B cell (primary cell): Measurements from ENCODE around the gene MAP3K7. TPM values are rescaled to one million over a fixed set of nuclear protein-coding genes. Genes with fewer than 3 reads are reported as not detected.

Experiments used
- ATAC-seq: fragments of 200-7000 bp; cut with Tn5 transposase; one replicate; pipeline ENCODE4 v1.10.0; 2021; ENCODE audit warnings: low read depth, mild to moderate bottlenecking, moderate number of reproducible peaks, moderate library complexity
- CTCF ChIA-PET: fragments of 350-600 bp; sonication (Branson Sonifier 250); formaldehyde crosslinking; loops from one replicate; lab custom pipeline; 2021; ENCODE audit warnings: antibody characterized with exemption, inconsistent platforms; lab: Charles Lee
- POLR2A ChIA-PET: fragments of 350-600 bp; sonication (Branson Sonifier 250); formaldehyde crosslinking; loops from one replicate; lab custom pipeline; 2021; ENCODE audit warnings: antibody characterized with exemption; lab: Charles Lee
- DNase-seq: peaks from one replicate; pipeline ENCODE4 v3.0.0; 2013
- H2AFZ ChIP-seq: 2 replicates; pipeline ENCODE4 v1.6.1; 2012; ENCODE audit warnings: mild to moderate bottlenecking, low read depth, low read length; ENCODE audit not compliant: insufficient read depth, poor library complexity, severe bottlenecking
- H3K27ac ChIP-seq, 2 donors: 1 replicate in 1 of 2; 2 replicates in 1 of 2; pipeline ENCODE4 v1.5.1; 2012 to 2013; ENCODE audit warnings: low read length in 2 of 2, mild to moderate bottlenecking in 2 of 2, moderate library complexity in 1 of 2
- H3K27me3 ChIP-seq, 4 experiments: fragments of 200-600 bp in 1 of 4; sonication (generic) in 1 of 4; replicated peaks in 1 of 4; 1 replicate in 2 of 4; 2 replicates in 2 of 4; pipeline versions ENCODE4 v1.6.1 to v1.7.0; 2013 to 2016; ENCODE audit warnings: low read length in 3 of 4, mild to moderate bottlenecking in 2 of 4, mixed read lengths in 1 of 4, moderate library complexity in 1 of 4; ENCODE audit not compliant: insufficient read depth in 4 of 4, control insufficient read depth in 3 of 4; ENCODE audit errors: control extremely low read depth in 1 of 4
- H3K36me3 ChIP-seq, 2 experiments: replicated peaks in 1 of 2; 1 replicate in 1 of 2; 2 replicates in 1 of 2; pipeline versions ENCODE4 v1.6.1 to v1.7.1; 2013; ENCODE audit warnings: low read length in 1 of 2; ENCODE audit not compliant: insufficient read depth in 2 of 2, control insufficient read depth in 1 of 2; ENCODE audit errors: control extremely low read depth in 1 of 2, extremely low read depth in 1 of 2
- H3K4me1 ChIP-seq, 2 donors: fragments of 200-600 bp in 1 of 2; sonication (generic) in 1 of 2; 1 replicate in 1 of 2; 2 replicates in 1 of 2; pipeline versions ENCODE4 v1.5.1 to v1.6.1; 2013 to 2017; ENCODE audit warnings: low read length in 2 of 2; ENCODE audit not compliant: control insufficient read depth in 2 of 2, insufficient read depth in 2 of 2
- H3K4me2 ChIP-seq: replicated peaks from 2 replicates; pipeline ENCODE3; 2012; ENCODE audit warnings: mild to moderate bottlenecking, low read depth, low read length; ENCODE audit not compliant: poor library complexity, severe bottlenecking
- H3K4me3 ChIP-seq, 5 experiments: fragments of 200-600 bp in 1 of 5; sonication (generic) in 1 of 5; 1 replicate in 3 of 5; 2 replicates in 2 of 5; pipeline versions ENCODE4 v1.5.1 to v1.7.0; 2011 to 2016; ENCODE audit warnings: low read length in 4 of 5, mild to moderate bottlenecking in 4 of 5, low read depth in 2 of 5, control low read depth in 1 of 5, moderate library complexity in 1 of 5; ENCODE audit not compliant: insufficient read depth in 1 of 5; ENCODE audit errors: control extremely low read depth in 1 of 5, extremely low read depth in 1 of 5
- H3K79me2 ChIP-seq: fragments of 200-600 bp; sonication (generic); one replicate; pipeline ENCODE4 v1.6.0; 2016; ENCODE audit warnings: low read length; ENCODE audit not compliant: control insufficient read depth, insufficient read depth
- H3K9ac ChIP-seq: fragments of 200-600 bp; sonication (generic); 2 replicates; pipeline ENCODE4 v1.6.1; 2017; ENCODE audit warnings: mild to moderate bottlenecking, low read length, moderate library complexity
- H3K9me3 ChIP-seq, 3 donors: one replicate each; pipeline versions ENCODE4 v1.6.1 to v1.7.1; 2013; ENCODE audit warnings: low read length in 2 of 3; ENCODE audit not compliant: control insufficient read depth in 2 of 3, insufficient read depth in 1 of 3; ENCODE audit errors: control extremely low read depth in 1 of 3
- H4K20me1 ChIP-seq: 2 replicates; pipeline ENCODE4 v1.6.0; 2012; ENCODE audit warnings: mild to moderate bottlenecking, low read length; ENCODE audit not compliant: insufficient read depth, control insufficient read depth, poor library complexity, severe bottlenecking
- H3K27ac Mint-ChIP-seq: one replicate; pipeline ENCODE4 v1.8.0; 2021; ENCODE audit warnings: mixed read lengths
- H3K27me3 Mint-ChIP-seq: one replicate; pipeline ENCODE4 v1.8.0; 2021; ENCODE audit warnings: mixed read lengths
- H3K4me1 Mint-ChIP-seq: one replicate; pipeline ENCODE4 v1.8.0; 2021; ENCODE audit warnings: mixed read lengths
- H3K4me3 Mint-ChIP-seq: one replicate; pipeline ENCODE4 v1.8.0; 2021; ENCODE audit warnings: mixed read lengths
- H3K9me3 Mint-ChIP-seq: one replicate; pipeline ENCODE4 v1.8.0; 2022; ENCODE audit warnings: mixed read lengths; ENCODE audit not compliant: insufficient read depth
- CTCF ChIP-seq: fragments of 200-600 bp; IDR thresholded peaks from one replicate; pipeline ENCODE4 v1.8.0; 2022; ENCODE audit warnings: antibody characterized with exemption, mild to moderate bottlenecking
- EZH2 ChIP-seq: IDR thresholded peaks from 2 replicates; pipeline ENCODE4 v1.6.1; 2012; ENCODE audit warnings: borderline replicate concordance, low read depth, mild to moderate bottlenecking, moderate library complexity, low read length; ENCODE audit not compliant: insufficient read depth, poor library complexity, severe bottlenecking
- WGBS: methylation state at CpG from one replicate; pipeline ENCODE4 v1.1.5; 2013; ENCODE audit warnings: missing lambda C conversion rate; ENCODE audit not compliant: insufficient coverage; 5-methylcytosine and 5-hydroxymethylcytosine counted together
- intact Hi-C: fragments of 100-400 bp; cut with micrococcal nuclease; formaldehyde crosslinking; loops from one replicate; pipeline ENCODE4 v1.10.0; 2022
- polyA plus RNA-seq: library from polyadenylated mRNA; depleted of rRNA; stranded (reverse); fragments of >200 nt; gene quantifications from 2 replicates; pipeline ENCODE4 v1.2.3, GENCODE V29; 2012
- total RNA-seq, 2 donors: library from RNA; stranded (reverse); fragments of 120-200 nt in 1 of 2; gene quantifications; 1 replicate in 1 of 2; 2 replicates in 1 of 2; pipeline versions ENCODE4 v1.2.3 to v1.2.4, GENCODE V29; 2013 to 2022

The MAP3K7 gene
- total and polyA plus RNA-seq, 2 donors (not counting 1 experiment from before 2014, with no cell fraction given): 15.0 to 32.8 TPM

- Histone ChIP-seq H3K9me3 (no peaks in the 10 kb centered on the region), H3K4me3 (no peak overlapping the region), H3K79me2 (peaks cover 31% of the 10 kb centered on the region), H4K20me1 (no peaks in the 10 kb centered on the region), H3K27me3 (peaks cover 0 to 4% (median 0%) of the 10 kb centered on the region in 4 experiments), H3K4me2 (no peak overlapping the region), H3K9ac (no peak overlapping the region), H3K27ac (no peak overlapping the region), H3K36me3 (no peaks in the 10 kb centered on the region), H3K4me1 (peaks cover 11 to 17% of the 10 kb centered on the region in 2 donors), H2AFZ (peak overlapping the region; percentile 38)
- CTCF ChIA-PET: interaction anchor here (0.7 to 9.3 kb wide), 3 partner anchors 10 to 531 kb away, joined by 3 to 206 read pairs (median 5); no protein-coding TSS in a partner anchor
- DNase-seq: no peak
- Mint-ChIP-seq H3K27ac (no peak overlapping the region), H3K9me3 (no peaks in the 10 kb centered on the region), H3K4me1 (peaks cover 11% of the 10 kb centered on the region), H3K27me3 (peaks cover 9% of the 10 kb centered on the region), H3K4me3 (no peak overlapping the region)
- intact Hi-C loops: loop anchor here (10.0 kb wide), 1 partner anchor 648 kb away; the partner anchor contains the start of gene CASP8AP2
- POLR2A ChIA-PET: no interaction called here
- no peak for ATAC-seq
- TF ChIP-seq EZH2: no peak
- no peak for TF ChIP-seq CTCF
- WGBS: 50% methylated on average over 6 of the region's 9 CpGs
Measured at GRCh38 chr6:90472716-90473115, 114.2 kb downstream of the MAP3K7 start.

- POLR2A ChIA-PET: no interaction called here
- Histone ChIP-seq H3K9ac (no peak overlapping the region), H3K27ac (no peak overlapping the region), H2AFZ (no peak overlapping the region), H3K36me3 (no peaks in the 10 kb centered on the region), H3K4me3 (no peak overlapping the region), H3K79me2 (peaks cover 19% of the 10 kb centered on the region), H3K4me1 (peaks cover 11 to 17% of the 10 kb centered on the region in 2 donors), H3K27me3 (peaks cover 0 to 4% (median 0%) of the 10 kb centered on the region in 4 experiments), H3K9me3 (no peaks in the 10 kb centered on the region), H4K20me1 (no peaks in the 10 kb centered on the region), H3K4me2 (no peak overlapping the region)
- intact Hi-C loops: loop anchor here (10.0 kb wide), 1 partner anchor 646 kb away; the partner anchor contains the start of gene CASP8AP2
- TF ChIP-seq CTCF (no peak), EZH2 (no peak)
- no peak for DNase-seq
- H3K4me3 Mint-ChIP-seq: no peak overlapping the region
- peaks cover 11% of the 10 kb centered on the region for H3K4me1 Mint-ChIP-seq
- peaks cover 9% of the 10 kb centered on the region for H3K27me3 Mint-ChIP-seq
- no peak overlapping the region for H3K27ac Mint-ChIP-seq
- WGBS: 100% methylated on average over 3 of the region's 4 CpGs
- CTCF ChIA-PET: interaction anchor here (1.1 kb wide), 1 partner anchor 10 kb away, joined by 3 read pairs; no protein-coding TSS in a partner anchor
- ATAC-seq: no peak
- H3K9me3 Mint-ChIP-seq: no peaks in the 10 kb centered on the region
Measured at GRCh38 chr6:90471263-90471662, 115.6 kb downstream of the MAP3K7 start.
